GM12891 (cell line): ENCODE results near the gene KRT81.

Source experiments
- PAX5 ChIP-seq: IDR thresholded peaks from 2 replicates; pipeline ENCODE4 v1.6.1; 2011; ENCODE audit warnings: low read length, moderate library complexity, mild to moderate bottlenecking; ENCODE audit not compliant: insufficient read depth, severe bottlenecking
- POLR2A ChIP-seq: IDR thresholded peaks from 2 replicates; pipeline ENCODE4 v1.6.1; 2011; ENCODE audit warnings: low read depth, low read length, control low read depth
- POLR2AphosphoS5 ChIP-seq: IDR thresholded peaks from 2 replicates; pipeline ENCODE4 v1.6.1; 2011; ENCODE audit warnings: low read depth, low read length, control low read depth
- POU2F2 ChIP-seq: IDR thresholded peaks from 2 replicates; pipeline ENCODE4 v1.6.1; 2011; ENCODE audit warnings: low read depth, mild to moderate bottlenecking, control low read depth, low read length, moderate library complexity
- SPI1 ChIP-seq: IDR thresholded peaks from 2 replicates; pipeline ENCODE4 v1.6.1; 2011; ENCODE audit warnings: low read depth, low read length, control low read depth
- TAF1 ChIP-seq: IDR thresholded peaks from 2 replicates; pipeline ENCODE4 v1.6.1; 2011; ENCODE audit warnings: low read depth, low read length, control low read depth

DNA sequence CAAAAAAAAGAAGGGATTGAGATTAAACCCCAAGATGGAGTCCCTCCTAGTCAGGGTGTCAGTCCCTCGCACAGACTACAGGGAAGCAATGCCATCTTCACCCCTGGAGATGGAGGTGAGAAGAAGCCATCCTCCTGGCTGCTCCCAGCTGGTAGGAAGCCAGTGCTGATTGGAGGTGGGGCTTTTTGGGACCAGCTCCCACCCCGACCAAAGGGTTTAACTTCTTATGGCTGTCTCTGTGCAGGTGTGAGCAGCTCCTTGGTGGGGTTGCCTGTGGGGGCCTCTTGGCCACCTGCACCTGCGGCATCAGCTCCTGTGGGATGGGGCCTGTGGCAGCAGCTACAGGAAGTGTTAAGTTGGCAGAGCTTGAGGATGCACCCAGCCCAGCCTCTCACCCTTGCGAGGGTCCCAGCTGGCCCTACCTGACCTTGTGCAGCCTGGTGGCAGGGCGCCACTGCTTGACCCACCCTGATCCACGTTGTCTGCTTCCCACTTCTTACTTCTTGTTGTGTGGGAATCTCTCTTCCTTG lies 20.7 kb downstream of the KRT81 start:
- no peak for TF ChIP-seq POLR2AphosphoS5
- TF ChIP-seq POLR2A = no peak
- TF ChIP-seq PAX5 = no peak
- no peak for TF ChIP-seq TAF1
- TF ChIP-seq SPI1 = no peak
- TF ChIP-seq POU2F2 = no peak
